Tibial nerve (tissue), 4 donors: Measurements from ENCODE around the gene C1QTNF7.

ENCODE experiments used
- EP300 ChIP-seq, 2 donors: sonication (generic); formaldehyde crosslinking; IDR thresholded peaks; one replicate each; pipeline ENCODE4 v1.6.1; 2017; ENCODE audit warnings: antibody characterized with exemption in 2 of 2, mild to moderate bottlenecking in 1 of 2
- POLR2A ChIP-seq, 2 donors: fragments of 450-650 bp; IDR thresholded peaks; one replicate each; pipeline ENCODE4 v1.6.1; 2017; ENCODE audit warnings: antibody characterized with exemption in 2 of 2, mild to moderate bottlenecking in 2 of 2, moderate library complexity in 2 of 2
- TF ChIP-seq, protein P1 (sequence below), 5 experiments: fragments of 200-600 bp in 3 of 5; fragments of 450-650 bp in 2 of 5; sonication (generic) in 3 of 5; IDR thresholded peaks; one replicate each; pipeline ENCODE4 v1.5.1; 2016 to 2019; ENCODE audit warnings: antibody characterized with exemption in 5 of 5, mild to moderate bottlenecking in 3 of 5, moderate library complexity in 2 of 5

DNA sequence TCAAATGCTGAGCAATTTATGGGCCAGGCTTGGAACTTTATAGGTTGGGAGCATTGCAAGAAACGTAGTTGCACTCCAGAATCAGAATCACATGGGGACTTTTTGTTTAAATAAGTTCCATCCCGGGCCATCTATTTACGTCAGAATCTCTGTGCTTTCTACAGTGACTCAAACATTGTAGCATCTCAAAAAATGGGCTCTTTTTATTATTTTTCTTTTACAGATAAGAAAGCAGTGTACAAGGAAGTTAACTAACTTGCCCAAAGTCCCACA, 52.0 kb downstream of the C1QTNF7 start:
- TF ChIP-seq, protein P1, sequence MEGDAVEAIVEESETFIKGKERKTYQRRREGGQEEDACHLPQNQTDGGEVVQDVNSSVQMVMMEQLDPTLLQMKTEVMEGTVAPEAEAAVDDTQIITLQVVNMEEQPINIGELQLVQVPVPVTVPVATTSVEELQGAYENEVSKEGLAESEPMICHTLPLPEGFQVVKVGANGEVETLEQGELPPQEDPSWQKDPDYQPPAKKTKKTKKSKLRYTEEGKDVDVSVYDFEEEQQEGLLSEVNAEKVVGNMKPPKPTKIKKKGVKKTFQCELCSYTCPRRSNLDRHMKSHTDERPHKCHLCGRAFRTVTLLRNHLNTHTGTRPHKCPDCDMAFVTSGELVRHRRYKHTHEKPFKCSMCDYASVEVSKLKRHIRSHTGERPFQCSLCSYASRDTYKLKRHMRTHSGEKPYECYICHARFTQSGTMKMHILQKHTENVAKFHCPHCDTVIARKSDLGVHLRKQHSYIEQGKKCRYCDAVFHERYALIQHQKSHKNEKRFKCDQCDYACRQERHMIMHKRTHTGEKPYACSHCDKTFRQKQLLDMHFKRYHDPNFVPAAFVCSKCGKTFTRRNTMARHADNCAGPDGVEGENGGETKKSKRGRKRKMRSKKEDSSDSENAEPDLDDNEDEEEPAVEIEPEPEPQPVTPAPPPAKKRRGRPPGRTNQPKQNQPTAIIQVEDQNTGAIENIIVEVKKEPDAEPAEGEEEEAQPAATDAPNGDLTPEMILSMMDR (IDR thresholded peaks at IDR 0.05) = no peak
- no peak for TF ChIP-seq EP300 (IDR thresholded peaks at IDR 0.05)
- no peak for TF ChIP-seq POLR2A (IDR thresholded peaks at IDR 0.05)
